Measurements from ENCODE around the gene RCN2.

The RCN2 gene

GRCh38 chr15:76974456-76975036 is 43.0 kb downstream of the RCN2 start:
- DNase-seq (ENCODE audit: low read depth) = no peak

- no peak for DNase-seq (ENCODE audit: low read depth)
Measured at GRCh38 chr15:76976141-76976540, 44.6 kb downstream of the RCN2 start.

GRCh38 chr15:76976572-76977270 is 45.2 kb downstream of the RCN2 start:
- no peak for DNase-seq (ENCODE audit: low read depth)

- no peak for DNase-seq (ENCODE audit: low read depth)
Measured at GRCh38 chr15:76978522-76979330, 47.2 kb downstream of the RCN2 start.

- DNase-seq (ENCODE audit: low read depth) = no peak
Measured at GRCh38 chr15:76979331-76979925, 47.9 kb downstream of the RCN2 start.

GRCh38 chr15:76979996-76980520 is 48.5 kb downstream of the RCN2 start:
- DNase-seq (ENCODE audit: low read depth) = no peak

- no peak for DNase-seq (ENCODE audit: low read depth)
Measured at GRCh38 chr15:76982356-76982755, 50.8 kb downstream of the RCN2 start.

GRCh38 chr15:76982756-76983155 is 51.2 kb downstream of the RCN2 start:
- DNase-seq (ENCODE audit: low read depth) = no peak

- DNase-seq (ENCODE audit: low read depth) = no peak
Measured at GRCh38 chr15:76983590-76984375, 52.2 kb downstream of the RCN2 start.

- DNase-seq (ENCODE audit: low read depth) = no peak
Measured at GRCh38 chr15:76986743-76987142, 55.2 kb downstream of the RCN2 start.

- DNase-seq (ENCODE audit: low read depth) = no peak
Measured at GRCh38 chr15:76987276-76987675, 55.7 kb downstream of the RCN2 start.

GRCh38 chr15:76987896-76988860 is 56.6 kb downstream of the RCN2 start:
- DNase-seq (ENCODE audit: low read depth) = no peak

GRCh38 chr15:76988867-76989780 is 57.6 kb downstream of the RCN2 start:
- no peak for DNase-seq (ENCODE audit: low read depth)

- DNase-seq (ENCODE audit: low read depth) = no peak
Measured at GRCh38 chr15:76991048-76991447, 59.5 kb downstream of the RCN2 start.

- DNase-seq (ENCODE audit: low read depth) = no peak
Measured at GRCh38 chr15:76991741-76992645, 60.4 kb downstream of the RCN2 start.

- DNase-seq (ENCODE audit: low read depth) = no peak
Measured at GRCh38 chr15:76993114-76993725, 61.7 kb downstream of the RCN2 start.

- DNase-seq (ENCODE audit: low read depth) = peak; percentile 56
Measured at GRCh38 chr15:76994001-76994400, 62.5 kb downstream of the RCN2 start.

GRCh38 chr15:76994496-76994895 is 62.9 kb downstream of the RCN2 start:
- DNase-seq (ENCODE audit: low read depth) = no peak

Measured in activated T-helper 1 cell treated with Interleukin-2 at 50 U/mL for 16 hours (primary cell).